Endometrial microvascular endothelial cells (primary cell): ENCODE data around the gene FAM149A. TPM values are rescaled to one million over a fixed set of nuclear protein-coding genes. Genes with fewer than 3 reads are reported as not detected.

ENCODE experiments used
- total RNA-seq: library from RNA; depleted of rRNA; stranded (reverse); fragments of >200 nt; gene quantifications from one replicate; pipeline ENCODE4 v1.2.3, GENCODE V29; 2015; ENCODE audit errors: inconsistent ontology term

FAM149A gene
- total RNA-seq, 1 donor from 2014 or later = not detected

Other genes starting within 250 kb of the FAM149A start
- gene TLR3, start 35.5 kb upstream of the FAM149A start, total RNA-seq = 10.7 TPM
- 3.3 TPM for gene CYP4V2, start 86.9 kb downstream of the FAM149A start, total RNA-seq
- not detected for gene KLKB1, start 122.8 kb downstream of the FAM149A start, total RNA-seq
- gene F11, start 161.5 kb downstream of the FAM149A start, total RNA-seq = not detected